Kidney capillary endothelial cell (primary cell): Measurements from ENCODE around the gene BATF3.

Experiments used
- DNase-seq: peaks from one replicate; pipeline ENCODE4 v3.0.0-alpha.2; 2018; ENCODE audit warnings: low spot score

BATF3 gene

DNA sequence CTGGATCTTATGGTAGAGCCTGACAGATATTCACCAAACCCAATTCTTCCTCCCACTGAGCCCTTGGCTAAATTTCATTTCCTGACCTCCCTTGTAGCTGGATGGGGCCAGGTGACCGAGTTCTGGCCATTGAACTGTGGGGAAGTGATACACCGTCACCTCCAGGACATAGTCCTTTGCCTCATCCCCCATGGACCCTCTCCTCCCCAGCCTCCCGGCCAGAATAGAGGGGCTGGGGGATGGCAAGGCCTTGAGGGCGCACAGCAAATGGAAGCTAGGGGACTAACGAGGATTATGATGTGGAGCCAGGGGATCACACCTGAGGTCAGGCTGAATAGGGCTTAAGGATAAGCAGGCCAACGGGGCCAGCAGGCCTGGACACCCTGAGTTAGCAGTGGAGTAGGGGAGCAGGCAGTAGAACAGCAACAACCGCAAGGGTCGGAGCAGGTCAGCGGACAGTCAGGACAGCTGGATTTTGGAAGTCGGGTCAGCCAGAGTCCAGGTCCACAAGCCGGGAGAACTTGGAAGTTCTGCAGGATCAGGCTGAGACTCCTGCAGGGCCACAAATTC lies 15.0 kb downstream of the BATF3 start:
- DNase-seq: no peak

GRCh38 chr1:212684076-212684475 lies 15.6 kb downstream of the BATF3 start:
- DNase-seq: no peak

- no peak for DNase-seq
Observed at GRCh38 chr1:212683357-212683722, 16.3 kb downstream of the BATF3 start.

DNA sequence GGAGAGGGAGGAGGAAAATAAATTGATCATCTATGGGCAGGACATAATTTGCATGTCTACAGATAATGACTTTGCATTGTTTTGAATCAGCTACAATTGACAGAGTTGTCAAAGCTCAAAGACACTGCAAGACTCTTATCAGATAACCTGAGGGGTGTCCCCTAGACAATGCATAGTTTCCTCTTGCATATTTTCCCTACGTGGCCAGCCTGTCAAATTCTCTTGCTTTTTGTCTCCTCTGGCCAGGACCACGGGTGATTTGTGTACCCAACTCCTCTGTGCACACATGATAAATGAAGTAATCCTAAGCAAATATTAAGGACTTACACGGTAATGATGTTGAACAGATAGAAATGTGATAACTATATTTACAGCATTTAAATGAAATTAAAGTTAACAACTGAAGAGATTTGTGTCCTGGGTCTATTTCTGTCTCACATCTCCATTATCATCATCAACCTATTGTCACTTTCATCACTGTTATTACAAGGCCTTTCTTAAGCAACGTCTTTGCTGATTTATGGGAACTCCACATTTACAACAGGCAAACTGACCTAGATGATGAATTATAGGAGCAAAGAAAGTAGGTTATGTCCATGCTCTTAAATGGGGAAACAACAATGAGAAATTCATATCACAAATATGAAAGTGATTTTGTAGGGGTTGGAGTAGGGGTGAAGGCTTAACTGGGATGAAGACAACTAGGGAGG lies 18.8 kb downstream of the BATF3 start:
- DNase-seq: no peak

DNA sequence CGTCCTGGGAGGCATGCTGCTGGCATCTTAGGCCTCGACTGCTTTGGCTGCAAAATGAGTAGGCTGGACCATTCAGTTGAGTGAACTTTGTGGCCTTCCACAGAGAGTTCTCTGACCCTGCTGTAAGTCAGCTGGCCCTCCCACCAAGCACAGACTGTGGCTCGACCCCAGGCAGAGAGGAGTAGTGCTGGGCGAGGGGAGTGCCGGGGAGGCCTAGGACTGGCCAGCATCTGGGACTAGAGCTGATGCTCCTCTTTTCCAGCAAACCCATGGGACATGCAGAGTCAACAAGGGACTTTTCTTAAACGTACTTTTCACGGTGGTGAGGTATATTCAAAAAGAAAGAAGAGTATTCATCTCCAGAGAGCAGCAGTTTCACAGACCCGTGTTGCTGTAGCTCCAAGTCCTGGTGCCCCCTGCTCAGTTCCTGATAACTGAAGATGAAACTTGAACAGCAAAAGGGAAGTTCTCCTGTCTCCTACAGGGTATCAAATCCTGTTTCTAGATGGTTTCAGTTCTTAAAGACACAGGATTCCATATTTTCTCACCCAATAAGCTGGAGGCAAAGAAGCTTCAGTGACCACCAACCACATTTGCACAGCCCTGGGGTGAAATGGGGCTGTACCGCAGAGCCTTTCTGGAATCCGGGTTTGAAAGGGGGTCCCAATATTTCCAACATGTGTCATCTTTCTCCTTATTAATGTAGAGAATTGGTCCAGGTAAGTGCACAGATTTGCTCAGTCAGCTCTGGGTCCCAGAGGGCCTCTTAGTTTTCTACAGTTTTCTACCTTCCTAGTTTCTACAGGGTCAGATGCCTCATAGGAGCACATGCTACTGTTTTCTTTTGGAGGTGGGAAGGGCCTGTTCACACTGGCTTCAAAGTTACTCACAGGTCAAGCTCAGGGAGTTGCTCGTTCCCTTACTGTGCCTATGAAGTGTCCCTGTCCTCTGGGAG lies 20.9 kb downstream of the BATF3 start:
- DNase-seq: no peak

DNA sequence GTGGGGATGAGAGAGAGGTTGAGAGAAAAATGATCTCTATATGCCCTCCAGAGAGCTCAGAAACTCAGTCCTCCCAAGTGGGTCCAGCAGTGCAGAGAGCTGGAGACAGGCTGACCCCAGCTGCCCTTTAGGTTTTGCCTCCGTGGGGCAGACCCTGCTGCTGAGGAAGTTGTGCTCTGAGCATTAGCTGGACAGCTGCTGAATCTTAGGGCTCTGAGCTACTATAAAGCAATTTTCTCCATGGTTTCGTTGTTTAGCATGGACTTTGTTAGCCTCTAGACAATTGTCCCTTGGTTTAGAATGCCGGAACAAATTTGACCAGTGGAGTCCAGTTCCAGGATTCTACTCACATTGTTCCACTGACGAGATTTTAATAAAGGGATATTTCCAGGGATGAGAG lies 22.1 kb downstream of the BATF3 start:
- no peak for DNase-seq

- DNase-seq: no peak
Observed at GRCh38 chr1:212677136-212677535, 22.5 kb downstream of the BATF3 start.

DNA sequence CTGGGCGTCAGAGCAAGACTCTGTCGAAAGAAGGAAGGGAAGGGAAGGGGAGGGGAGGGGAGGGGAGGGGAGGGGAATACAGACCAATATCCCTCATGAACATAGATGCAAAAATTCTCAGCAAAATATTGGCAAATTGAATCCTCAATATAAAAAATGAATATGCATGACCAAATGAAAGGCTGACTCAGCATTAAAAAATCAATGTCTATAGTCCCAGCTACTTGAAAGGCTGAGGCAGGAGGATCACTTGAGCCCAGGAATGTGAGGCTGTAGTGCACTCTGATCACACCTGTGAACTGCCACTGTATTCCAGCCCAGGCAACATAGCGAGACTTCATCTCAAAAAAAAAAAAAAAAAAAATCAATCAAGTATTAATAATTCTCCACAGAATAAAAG lies 24.0 kb downstream of the BATF3 start:
- no peak for DNase-seq

GRCh38 chr1:212674872-212675271 lies 24.8 kb downstream of the BATF3 start:
- no peak for DNase-seq

DNA sequence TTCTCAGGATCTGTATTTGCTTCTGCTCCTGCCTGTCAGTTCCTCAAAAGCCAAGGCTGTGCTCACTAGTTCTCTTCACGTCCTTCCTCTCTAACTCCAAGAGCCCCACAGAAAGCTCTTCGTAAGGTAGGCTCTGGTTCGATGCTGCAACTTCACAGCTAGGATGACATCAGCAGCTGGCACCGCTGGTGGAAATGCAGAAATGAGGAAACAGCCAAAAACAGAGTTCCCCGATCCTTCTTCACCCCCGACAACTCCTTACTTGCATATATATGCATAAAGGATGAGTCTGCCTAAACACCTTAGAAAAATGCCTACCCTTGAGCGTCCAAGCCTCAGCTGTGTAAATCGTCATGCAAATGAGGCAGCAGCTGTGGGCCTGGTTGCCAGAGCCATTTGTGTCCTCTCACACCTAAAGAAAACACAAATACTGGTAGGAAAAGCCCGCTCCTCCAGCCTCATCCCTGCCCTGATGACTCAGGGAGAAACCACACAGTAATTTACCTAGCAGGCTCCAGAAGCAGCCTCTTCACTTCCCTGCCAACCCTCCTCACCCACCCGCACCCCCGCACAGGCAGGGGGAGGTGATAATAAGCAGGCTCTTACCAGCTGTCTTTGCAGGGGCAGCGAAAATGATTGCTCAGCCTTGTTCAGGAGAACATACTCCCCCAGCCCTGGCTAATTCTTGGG lies 28.2 kb downstream of the BATF3 start:
- DNase-seq: no peak

- no peak for DNase-seq
Observed at GRCh38 chr1:212670882-212671281, 28.8 kb downstream of the BATF3 start.

DNA sequence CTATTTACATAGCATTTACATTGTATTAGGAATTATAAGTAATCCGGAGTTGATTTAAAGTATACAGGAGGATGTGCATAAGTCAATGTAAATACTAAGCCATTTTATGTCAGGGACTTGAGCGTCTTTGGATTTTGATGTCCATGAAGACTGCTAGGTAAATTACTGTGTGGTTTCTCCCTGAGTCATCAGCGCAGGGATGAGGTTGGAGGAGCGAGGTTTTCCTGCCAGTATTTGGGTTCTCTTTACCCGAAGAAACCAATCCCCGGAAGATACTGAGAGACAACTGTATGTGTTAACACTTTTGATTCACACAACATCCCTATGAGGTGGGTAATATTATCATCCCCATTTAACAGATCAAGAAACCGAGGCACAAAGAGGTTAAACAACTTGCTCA lies 29.3 kb downstream of the BATF3 start:
- no peak for DNase-seq

DNA sequence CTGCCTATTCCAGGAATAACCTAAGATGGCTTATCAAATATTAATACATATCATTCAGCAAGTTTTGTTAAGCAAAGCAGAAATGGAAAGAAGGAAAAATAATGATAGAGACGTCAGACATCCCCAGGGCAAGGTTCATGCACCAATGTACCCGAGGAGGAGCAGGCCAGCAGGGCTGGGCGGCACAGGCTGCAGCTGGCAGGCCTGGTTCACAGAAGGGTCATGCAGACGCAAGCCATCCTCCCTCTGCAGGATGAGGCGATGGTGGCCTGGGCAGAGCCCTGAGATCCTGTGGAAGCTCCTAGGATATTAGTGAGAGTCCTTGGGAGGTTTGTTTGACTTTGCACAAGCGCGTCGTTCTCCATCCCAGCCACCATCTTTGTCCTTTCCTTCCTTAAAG lies 30.0 kb downstream of the BATF3 start:
- no peak for DNase-seq

DNA sequence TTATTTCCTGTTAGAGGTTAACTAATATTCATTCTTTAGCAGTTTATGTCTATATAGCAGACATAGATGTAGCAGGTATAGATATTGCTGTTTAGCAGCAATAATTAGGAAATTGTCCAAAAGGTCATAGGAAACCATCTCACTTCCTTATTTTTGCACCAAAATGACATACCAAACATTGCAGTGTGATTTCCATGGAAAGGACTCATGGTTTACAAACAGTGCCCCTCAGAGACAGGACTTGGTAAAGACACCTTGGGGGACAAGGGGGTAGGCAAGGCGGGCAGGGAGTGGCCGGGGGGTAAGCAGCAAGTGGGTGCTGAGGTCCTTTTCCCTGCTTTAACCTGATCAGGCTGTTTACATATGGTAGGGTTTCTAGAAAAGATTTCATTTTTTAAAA lies 30.5 kb downstream of the BATF3 start:
- peak; percentile 32 for DNase-seq

DNA sequence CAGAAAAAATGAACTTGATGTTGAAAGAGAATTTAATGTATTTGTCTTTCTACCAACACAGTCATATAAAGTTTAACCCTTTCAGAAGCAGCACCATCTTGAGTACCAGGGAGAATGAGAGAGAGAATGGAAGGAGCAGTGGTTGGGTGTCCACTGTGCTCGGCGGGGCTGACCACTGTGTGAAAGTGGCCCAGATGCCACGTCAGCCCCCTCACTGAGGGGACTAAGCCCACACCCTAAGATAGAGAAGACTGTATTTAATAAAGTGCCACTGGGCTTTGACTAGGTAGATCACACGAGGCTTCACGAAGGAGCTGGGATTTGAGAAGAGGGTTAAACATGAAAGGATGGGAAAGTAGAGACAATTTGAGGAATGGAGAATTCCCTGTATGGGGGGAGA lies 31.2 kb downstream of the BATF3 start:
- no peak for DNase-seq

DNA sequence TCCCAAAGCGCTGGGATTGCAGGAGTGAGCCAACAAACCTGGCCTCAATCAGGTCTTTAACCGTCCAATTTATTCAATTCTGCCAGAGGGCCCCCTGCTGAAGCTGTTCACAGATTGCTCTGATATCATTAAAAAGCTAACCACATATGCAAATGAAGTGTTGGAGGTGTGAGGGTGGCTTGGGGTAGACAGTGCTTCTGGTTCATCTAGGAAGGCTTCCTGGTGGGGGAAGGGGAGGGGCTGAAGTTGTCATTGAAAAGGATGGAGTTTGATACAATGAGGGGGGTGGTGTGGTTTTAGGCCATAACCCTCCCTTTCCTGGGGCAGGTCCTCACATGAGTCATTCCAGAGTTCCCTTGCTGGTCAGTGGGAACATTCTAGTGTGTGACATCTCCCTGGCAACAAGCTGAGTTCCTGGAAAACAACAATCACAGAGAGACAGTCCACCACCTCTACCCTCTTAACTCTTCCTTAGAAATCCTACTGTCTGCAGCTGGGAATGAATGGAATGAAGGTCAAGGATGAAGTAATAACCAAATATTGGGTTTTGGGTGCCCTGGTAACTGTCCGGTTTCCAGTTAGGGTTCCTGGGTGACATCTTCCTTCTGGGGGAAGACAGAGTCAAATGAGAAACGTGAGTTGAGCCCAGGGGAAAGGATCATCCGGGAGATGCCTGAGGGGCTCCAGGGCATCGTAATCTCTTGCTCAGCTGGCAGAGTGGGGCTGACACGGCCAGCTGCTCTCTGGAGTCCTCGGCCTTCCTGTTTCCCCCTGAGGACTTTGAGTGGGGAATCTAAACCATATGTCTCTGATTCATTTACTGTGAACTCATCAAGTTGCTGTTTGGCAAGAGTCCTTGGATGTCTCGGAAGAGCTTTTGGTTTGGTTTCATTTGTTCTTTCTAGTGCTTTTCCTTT lies 32.2 kb downstream of the BATF3 start:
- DNase-seq: peak; percentile 47

DNA sequence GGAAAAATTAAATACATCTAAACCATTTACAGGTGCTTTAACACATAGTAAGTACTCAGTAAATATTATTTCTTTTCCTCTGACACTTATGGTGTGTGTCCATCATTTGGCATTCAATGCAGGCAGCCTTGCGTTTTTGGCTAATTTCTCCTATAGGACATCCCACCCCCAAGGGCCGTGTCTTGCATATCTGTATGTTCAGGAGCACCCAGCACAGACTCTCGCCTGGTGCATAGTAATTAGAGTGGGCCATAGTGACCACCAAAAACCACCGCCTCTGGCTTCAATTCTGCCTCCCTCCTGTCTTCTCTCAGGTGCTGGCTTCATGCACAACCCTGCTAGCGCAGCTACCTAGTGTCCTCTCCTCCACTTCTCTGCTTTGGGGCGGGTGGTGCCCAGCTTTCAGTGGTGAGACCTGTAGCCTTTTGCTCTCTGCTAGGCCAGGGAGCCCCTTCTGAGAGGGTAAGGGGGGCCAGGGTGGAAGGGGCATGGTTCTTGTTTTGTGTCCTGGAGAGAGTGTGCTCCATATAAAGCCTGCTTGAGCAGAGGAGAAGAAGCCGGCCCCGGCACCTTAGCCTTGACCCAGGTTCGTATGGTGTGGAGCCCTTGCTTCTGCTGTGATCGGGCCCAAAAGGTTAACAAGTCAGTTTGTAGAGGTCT lies 33.4 kb downstream of the BATF3 start:
- no peak for DNase-seq

DNA sequence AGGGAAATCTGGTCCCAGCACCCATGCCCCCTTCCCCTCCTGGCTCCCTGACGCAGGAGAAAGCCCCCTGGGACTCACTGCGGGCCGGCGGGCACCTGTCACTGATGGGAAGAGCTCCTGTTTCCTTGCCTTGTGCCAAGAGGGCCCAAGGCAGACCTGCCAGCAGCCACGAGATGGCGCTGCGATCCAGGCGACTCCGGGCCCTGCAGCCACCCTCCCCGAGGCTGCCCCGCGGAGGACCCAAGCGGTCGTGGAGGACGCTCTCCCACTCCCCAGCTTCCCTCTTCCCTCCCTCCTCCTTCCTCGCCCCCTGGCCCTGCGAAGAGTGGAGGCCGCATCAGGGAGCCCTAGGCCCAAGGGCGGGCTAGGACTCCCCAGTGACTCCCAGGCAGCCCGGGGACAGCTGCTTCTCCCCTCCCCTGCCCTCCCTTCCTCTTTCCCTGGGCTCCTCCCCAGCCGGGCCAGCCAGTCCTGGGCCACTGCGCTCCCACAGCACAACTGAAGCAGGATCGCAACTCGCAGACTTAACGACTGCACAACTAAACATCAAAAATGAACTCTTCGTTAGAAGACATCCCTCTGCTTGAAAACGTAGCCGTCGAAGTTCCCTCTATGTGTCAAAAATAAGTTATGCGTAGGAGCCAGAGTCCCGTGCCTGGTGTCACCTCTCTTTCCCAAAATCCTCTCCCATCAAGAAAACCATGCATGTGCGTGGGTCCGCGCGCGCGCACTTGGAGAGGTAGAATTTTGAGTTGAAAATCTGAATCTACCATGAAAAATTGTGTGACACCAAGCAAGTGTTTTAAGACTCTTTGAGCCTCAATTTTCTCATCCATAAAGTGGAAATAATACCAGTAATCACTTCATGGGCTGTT lies 34.2 kb downstream of the BATF3 start:
- peak; percentile 69 for DNase-seq

GRCh38 chr1:212664409-212665199 lies 35.0 kb downstream of the BATF3 start:
- DNase-seq: no peak
